OCI-LY7 (cell line): ENCODE results near the gene CSRNP3.

Experiments
- CTCF ChIP-seq: fragments of 200-600 bp; sonication (generic); conservative IDR thresholded peaks from 2 replicates; pipeline ENCODE4 v1.5.1; 2014; ENCODE audit warnings: mild to moderate bottlenecking, antibody characterized with exemption, low read length, moderate library complexity, mixed read lengths
- EZH2phosphoT487 ChIP-seq: fragments of 200-600 bp; sonication (generic); IDR thresholded peaks from 2 replicates; pipeline ENCODE4 v1.6.1; 2018; ENCODE audit warnings: low read depth, borderline replicate concordance, mild to moderate bottlenecking, mixed run types, antibody characterized with exemption, low read length, moderate library complexity, mixed read lengths

- TF ChIP-seq CTCF (no peak), EZH2phosphoT487 (no peak)
Observed at GRCh38 chr2:165640247-165640929, 170.9 kb downstream of the CSRNP3 start.
